ENCODE data around the gene CCDC196.

DNA sequence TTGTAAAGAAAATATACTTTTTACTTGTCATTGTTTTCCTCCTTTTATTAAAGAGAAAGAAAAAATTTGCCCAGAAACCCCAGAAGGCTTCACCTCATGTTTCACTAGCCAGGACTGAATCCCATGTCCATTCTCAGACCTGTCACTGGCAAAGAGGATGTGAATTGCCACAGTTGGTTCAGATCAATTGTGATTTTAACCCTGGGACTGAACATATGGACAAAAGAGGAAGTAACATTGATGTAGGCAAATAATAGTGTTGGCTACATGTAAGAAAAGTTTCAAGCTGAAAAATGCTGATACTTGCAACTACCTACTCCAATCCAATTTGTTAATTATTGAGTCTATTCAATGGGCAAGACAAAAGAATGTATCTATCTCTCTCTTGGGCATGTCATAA is 8.6 kb upstream of the CCDC196 start:
- TF ChIP-seq, protein P1, sequence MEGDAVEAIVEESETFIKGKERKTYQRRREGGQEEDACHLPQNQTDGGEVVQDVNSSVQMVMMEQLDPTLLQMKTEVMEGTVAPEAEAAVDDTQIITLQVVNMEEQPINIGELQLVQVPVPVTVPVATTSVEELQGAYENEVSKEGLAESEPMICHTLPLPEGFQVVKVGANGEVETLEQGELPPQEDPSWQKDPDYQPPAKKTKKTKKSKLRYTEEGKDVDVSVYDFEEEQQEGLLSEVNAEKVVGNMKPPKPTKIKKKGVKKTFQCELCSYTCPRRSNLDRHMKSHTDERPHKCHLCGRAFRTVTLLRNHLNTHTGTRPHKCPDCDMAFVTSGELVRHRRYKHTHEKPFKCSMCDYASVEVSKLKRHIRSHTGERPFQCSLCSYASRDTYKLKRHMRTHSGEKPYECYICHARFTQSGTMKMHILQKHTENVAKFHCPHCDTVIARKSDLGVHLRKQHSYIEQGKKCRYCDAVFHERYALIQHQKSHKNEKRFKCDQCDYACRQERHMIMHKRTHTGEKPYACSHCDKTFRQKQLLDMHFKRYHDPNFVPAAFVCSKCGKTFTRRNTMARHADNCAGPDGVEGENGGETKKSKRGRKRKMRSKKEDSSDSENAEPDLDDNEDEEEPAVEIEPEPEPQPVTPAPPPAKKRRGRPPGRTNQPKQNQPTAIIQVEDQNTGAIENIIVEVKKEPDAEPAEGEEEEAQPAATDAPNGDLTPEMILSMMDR (conservative IDR thresholded peaks at IDR 0.05), result no peak
- no peak for TF ChIP-seq EZH2 (IDR thresholded peaks at IDR 0.05; ENCODE audit: low read depth)
